ENCODE results near the gene TSPAN13.

Gene TSPAN13

DNA sequence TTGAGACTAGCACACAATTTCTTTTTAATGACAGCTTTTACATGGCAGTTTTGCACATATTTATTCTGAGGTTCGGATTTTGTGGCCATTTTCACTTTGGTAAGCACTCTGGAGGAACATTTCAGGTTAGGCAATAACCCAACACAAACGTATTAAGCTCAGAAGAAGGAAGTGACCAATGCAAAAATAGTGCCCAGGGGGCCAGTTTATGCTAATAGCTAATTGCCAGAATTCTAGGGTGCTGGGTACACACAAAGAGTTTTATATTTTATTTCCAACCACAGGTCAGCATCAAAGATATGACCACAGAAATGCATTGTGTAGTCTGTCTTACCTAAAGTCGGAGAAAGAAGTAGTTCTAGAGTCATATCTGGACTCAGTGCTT, 59.7 kb downstream of the TSPAN13 start:
- DNase-seq (ENCODE audit: low read depth) = no peak

DNA sequence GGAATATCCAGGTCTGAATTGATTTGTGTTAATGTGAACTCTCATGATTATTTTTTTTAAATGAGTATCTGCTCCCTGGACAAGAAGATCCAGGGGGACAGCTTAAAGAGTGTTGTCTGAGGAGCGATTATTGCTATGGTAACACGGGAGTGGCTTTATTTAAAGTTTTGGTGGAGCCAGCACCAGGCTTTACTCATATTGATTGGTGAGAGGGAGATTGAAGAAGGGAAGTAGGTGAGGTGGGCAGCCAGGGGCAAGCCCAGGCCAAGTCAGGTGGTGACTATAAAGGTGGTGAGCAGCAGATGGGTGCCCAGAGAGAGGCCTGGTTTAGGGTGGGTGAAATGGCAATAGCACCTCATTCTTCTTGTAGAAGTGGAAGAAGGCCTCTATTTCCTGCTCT, 61.4 kb downstream of the TSPAN13 start:
- no peak for DNase-seq (ENCODE audit: low read depth)

- DNase-seq (ENCODE audit: low read depth) = no peak
Measured at GRCh38 chr7:16816824-16817223, 63.3 kb downstream of the TSPAN13 start.

GRCh38 chr7:16817536-16817935, 64.0 kb downstream of the TSPAN13 start:
- peak; percentile 28 for DNase-seq (ENCODE audit: low read depth)

- no peak for DNase-seq (ENCODE audit: low read depth)
Measured at GRCh38 chr7:16818732-16819131, 65.2 kb downstream of the TSPAN13 start.

GRCh38 chr7:16822029-16822428, 68.5 kb downstream of the TSPAN13 start:
- DNase-seq (ENCODE audit: low read depth) = no peak

- no peak for DNase-seq (ENCODE audit: low read depth)
Measured at GRCh38 chr7:16826060-16826459, 72.5 kb downstream of the TSPAN13 start.

- DNase-seq (ENCODE audit: low read depth) = no peak
Measured at GRCh38 chr7:16833373-16833772, 79.8 kb downstream of the TSPAN13 start.

Data from fibroblast of gingiva (primary cell).